NCI-H82 (cell line): ENCODE results near the gene PLCL2.

Experiments used
- DNase-seq: peaks from one replicate; lab custom pipeline; 2025; lab: John Stamatoyannopoulos, UW

Gene PLCL2

DNA sequence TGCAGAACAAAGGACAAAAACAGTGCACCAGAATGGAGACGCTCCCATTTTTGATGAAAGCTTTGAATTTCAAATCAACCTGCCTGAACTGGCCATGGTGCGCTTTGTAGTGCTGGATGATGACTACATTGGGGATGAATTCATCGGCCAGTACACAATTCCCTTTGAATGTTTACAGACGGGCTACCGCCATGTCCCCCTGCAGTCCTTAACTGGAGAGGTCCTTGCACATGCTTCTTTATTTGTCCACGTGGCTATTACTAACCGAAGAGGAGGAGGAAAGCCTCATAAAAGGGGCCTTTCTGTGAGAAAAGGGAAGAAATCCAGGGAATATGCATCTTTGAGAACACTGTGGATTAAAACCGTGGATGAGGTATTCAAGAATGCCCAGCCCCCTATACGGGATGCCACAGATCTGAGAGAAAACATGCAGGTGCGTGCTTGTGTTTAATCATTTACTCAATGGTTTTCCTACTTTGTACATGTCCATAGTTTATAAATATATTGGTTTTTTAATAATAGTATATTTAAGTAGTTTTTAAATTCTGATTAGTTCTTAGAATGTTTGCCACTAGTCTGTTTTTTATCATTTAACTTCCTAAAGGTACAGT, 127.1 kb downstream of the PLCL2 start:
- DNase-seq: no peak

DNA sequence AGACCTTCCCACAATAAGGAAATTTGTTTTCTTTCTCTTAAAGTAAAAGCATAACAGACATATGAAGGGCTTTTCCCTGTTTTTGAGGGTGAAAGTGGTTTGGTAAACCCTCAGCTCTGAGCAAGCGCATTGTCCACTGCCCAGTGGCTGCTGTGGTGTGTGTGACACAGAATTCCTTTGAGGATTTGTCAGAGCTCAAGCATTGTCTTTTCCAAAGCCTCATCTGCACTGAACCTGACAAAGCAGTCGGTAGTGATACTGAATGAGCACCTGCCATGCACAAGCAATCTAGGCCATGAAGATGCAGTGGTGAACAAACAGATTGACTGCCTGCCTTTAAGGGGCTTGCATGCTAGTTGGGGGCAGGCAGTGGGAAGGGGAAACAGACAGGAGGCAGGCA, 128.3 kb downstream of the PLCL2 start:
- peak; percentile 18 for DNase-seq

DNA sequence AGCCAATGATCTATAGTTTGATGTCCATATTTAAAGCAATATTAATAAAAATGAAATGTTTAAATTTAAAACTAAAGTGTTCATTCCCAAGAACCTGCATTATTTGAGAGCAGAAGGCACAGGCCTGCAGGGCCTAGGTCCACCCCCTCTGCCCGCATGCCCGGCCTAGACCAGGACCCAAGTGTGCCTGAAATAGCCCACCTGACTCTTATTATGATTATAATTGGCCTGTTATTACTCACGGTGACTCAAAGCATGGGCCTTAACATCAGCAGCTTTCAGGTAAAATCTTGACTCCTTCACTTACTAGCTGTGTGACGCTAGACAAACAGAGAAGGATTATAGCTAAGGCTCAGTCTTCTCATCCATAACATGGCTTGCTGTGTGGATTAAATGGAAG, 128.8 kb downstream of the PLCL2 start:
- no peak for DNase-seq

DNA sequence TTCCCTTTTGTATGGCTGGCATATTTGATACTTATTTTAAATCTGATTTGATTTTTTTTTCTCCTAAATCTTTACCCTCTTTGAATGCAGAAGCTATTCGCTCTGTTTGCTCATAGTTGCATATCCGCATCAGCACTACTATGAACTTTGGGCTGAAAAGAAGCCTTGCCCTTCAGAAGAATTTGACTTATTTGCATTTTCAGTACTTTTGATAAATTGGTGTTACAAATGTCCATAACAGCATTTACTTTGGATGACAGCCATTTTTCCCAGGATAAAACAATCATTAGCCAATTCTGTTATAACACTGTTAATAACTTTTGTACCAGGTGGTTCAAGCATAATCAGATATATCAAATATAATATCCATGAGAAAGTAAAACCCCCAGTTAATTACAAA, 129.5 kb downstream of the PLCL2 start:
- no peak for DNase-seq

DNA sequence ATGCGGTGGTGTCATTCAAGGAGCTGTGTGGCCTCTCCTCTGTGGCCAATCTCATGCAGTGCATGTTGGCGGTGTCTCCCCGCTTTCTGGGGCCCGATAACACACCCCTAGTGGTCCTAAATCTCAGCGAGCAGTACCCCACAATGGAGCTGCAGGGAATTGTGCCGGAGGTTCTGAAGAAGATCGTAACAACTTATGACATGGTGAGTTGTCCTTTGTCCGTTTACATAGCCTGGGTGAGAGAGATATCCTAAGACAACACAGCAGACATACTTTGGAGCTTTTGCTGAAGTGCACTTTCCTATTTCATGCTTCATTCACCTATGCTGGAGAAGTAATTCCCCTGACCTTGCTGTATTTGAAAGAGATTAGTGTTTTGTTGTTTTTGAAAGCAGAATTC, 130.0 kb downstream of the PLCL2 start:
- no peak for DNase-seq

DNA sequence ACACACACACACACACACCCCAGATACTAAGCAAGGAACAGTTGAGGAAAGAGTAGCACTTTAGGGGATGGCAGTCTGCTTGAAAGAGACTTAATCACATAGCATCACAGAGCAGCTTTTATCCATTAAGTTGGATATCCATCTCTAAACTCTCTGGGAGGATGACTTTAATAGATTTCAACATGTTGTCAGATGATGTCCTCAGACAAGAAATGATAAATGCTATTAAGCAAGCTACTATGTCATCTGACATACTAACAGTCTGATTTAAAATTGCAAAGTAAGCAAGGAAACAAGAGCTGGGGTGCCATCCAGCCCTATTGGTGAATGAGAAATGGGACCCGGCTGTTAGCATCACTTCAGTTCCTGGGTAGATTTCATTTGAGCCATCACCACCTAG, 136.9 kb downstream of the PLCL2 start:
- no peak for DNase-seq

DNA sequence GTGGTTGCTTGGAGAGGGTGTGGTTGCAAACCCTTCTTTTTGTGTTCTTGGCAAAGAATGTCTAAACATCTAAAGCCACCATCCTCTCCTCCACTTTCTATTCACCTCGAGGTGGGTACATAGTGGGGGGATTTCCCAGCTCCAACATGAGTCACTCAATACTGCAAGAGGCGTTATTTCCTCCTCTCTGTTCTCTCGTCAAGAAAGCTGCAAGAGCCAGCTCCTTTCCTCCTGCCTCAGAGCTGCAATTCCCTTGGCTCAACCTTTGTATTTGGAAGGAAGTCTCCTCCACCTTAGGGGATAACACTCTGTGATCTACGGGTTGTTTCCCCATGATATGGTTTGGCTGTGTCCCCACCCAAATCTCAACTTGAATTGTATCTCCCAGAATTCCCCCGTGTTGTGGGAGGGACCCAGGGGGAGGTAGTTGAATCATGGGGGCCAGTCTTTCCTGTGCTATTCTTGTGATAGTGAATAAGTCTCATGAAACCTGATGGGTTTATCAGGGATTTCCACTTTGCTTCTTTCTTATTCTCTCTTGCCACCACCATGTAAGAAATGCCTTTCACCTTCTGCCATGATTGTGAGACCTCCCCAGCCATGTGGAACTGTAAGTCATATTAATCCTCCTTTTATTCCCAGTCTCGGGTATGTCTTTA, 138.4 kb downstream of the PLCL2 start:
- DNase-seq: no peak

DNA sequence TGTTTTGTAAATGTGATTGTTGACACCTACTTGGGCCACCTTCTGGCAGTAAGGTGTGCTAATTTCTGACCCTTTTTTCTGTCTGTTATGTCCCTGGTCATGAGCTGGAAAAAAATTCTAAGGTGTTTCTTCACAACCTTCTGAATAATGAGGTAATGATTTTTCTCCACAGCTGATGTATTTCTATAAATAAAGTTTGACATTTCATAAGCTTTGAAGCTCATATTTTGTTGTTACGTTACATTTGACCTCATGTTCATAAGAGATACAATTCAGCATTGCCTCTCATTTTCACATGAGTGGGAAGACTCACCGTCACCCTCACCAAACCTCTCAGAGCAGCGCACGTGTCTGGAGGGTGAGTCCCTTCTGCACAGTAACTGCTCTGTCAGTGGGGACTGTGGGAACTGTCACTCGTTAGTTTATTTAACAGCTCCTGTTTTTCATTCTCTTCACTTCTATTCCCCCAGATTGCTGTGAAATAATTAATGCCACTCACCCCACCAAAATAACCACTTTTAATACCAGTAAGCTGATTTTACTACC, 140.9 kb downstream of the PLCL2 start:
- peak; percentile 57 for DNase-seq

DNA sequence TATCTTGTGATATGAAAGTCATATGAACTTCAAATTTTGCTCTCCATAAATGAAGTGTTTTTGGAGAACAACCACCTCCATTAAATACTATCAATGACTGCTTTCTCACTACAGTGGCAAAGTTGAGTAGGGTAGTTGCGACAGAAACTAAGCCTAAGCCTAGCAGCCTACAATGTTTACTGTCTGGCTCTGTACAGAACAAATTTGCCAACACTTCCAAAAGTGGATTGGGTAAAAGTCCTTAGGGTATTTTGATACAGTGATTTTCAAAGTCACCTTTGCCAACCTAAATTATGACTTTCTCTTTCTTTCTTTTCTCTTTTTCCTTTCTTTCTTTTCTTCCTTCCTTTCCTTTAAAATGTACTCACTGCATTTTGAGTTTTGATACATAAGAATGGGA, 142.6 kb downstream of the PLCL2 start:
- DNase-seq: no peak

DNA sequence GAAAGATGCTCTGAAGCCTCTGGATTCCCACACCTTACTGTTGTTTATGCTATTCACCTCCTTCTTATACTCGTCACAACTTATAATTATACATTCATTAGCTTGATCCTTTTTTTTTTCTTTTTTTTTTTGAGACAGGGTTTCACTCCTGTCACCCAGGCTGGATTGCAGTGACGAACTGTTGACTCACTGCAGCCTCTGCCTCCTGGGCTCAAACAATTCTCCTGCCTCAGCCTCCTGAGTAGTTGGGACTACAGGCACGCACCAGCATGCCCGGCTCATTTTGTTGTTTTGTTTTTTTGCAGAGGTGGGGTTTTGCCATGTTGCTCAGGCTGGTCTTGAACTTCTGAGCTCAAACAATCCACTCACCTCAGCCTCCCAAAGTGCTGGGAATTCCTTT, 143.6 kb downstream of the PLCL2 start:
- DNase-seq: no peak

DNA sequence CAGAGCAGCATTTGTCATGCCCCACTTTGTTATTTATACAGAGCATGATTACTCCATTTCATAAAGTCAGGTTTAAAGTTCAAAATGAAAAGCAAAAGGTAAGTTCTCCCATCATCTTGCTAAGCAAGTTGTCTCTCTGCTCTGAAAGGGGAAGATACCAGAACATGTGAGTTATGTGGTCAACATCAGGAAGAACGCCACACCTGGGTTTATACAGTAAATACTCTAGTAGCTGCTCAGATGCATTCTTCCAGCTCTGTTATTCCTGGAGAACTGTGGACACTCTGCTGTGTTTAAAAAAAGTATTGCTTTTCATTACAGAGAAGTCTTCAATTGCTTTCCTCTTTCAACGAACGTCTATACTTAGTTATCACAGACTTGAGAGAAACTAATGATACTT, 145.7 kb downstream of the PLCL2 start:
- no peak for DNase-seq

DNA sequence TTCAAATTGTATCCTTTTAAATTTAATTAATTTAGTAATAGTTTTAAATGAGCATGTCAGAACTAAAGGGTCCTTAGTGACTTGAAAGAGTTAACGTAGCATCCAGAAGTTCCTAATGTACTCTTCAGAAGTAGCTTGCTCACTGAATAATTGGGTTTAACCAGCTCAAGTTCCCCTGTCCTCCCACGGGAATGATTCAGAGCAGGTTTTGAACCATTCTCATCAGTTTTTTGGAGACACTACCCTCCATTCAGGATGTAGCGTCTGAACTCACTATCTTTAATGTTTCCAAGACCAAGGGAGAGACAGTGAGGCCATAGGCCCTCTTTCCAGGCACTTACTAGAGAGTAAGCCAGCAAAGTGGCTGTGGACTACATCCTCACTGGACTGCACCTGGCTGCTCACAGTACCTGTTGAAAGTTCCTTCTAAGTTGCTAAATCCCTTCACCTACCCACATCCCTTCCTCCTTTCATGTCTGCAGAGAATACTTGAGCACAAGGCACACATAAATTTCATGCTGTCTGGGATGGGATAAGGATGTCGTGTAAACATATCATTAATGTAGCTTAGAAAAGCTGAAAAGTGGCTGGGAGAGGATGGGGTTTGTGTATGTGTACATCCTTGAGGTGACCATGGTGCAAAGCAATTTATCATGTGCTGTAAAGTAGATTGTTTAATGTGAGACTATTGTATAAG, 146.3 kb downstream of the PLCL2 start:
- DNase-seq: peak; percentile 6

DNA sequence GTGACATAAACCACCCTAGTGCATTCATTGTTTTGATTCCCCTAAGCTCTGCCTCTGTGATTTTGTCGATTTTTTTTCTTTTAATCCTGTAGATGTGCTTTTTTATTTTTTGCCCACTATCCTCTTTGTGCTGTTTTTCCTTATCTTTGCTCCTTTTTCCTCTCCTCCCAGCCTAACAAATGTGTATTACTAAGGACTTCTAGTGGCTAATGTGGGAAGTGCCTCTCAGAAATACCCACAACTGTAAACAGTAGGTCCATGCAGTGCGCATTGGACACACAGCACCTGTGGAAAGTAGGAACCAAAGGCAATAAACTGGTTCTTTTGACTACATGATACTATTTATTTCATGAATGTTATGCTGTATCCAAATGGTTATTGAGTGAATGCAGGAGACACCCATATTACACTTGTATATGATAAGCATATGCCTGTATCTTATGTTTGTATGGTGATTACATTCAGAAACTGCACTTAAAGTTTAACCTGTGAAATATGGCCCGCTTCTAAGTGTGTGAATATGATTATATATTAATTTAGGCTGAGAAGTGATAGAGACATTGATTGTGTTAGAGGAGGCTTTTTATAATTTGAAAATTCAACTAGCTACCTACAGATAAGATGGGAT, 147.8 kb downstream of the PLCL2 start:
- peak; percentile 39 for DNase-seq

DNA sequence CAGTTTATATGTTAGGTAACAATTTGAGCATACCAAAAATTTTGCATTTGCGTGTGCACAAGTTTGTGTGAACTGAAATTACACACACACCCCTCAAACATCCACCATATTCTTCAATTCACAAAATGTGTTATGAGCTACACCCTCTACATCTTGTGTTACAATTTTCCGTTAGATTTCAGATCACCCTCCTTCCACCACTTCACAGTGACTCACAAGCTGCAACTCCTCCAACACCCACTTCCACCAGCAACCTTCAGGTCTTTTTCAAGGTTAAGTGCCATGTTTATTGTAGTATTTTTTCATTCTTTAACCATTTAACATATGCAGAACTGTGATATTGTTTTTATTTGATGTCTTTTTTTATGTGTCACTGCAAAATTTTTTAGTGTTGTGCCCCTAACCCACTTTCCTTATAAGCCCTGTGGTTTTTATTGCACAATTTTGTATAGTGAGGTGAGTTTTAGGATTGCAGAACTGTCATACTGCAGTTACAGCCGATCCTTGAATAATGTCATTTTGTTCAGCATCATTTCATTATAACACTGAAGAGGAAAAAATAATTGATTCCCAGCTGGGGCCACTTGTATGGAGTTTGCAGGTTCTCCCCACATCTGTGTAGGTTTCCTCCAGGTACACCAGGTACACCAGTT, 148.9 kb downstream of the PLCL2 start:
- no peak for DNase-seq

DNA sequence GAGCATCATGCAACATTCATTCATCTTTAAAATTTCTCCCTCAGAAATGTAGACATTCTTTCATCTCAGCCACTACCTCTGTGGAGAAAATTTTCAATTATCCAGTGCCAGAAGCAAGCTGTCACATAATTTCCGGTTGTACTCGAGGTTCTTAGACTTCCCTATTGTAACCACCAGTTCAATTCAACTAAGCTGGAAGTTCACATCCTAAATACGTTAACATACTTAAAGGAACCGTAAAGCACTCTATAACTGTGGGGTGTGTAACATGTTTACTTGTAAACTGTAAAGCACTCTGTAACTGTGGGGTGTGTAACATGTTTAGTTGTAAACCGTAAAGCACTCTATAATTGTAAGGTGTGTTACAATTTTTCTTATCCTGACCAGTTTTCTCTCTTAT, 150.3 kb downstream of the PLCL2 start:
- no peak for DNase-seq

DNA sequence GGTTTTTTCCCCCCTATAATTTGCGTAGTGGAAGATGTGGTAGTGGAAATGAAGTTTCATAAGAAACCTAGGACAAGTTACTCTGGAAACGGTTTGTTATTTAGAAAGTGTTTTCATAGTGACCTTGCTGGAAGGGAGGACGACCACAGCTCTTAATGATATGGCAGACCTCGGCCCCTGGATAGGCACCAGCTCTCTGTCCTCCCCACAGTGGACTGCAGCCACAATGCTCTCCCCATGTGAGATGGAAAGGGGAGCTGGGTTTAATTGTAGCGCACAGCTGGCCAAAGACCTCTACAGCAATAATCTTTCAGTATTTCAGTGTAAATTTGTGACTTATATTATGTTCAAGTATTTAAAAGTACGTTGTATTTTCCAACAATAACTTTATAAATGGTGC, 151.2 kb downstream of the PLCL2 start:
- DNase-seq: no peak

DNA sequence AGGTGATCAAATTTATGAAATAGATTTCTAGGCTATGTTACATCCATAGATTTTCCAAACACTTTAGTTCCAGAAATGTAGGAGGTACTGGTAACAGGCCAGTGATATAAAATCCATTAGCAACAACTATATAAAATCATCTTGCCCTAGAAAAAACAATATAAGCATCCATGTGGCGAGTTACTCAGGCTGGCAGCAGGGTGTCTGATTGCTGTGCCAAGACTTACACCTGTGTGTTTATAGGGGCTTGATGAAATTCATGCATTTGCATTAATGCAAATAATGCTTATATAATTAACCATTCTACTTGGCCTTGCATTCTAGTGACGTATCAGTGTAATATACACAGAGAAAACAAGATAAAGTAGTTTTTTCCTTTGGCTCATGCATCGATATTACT, 153.4 kb downstream of the PLCL2 start:
- no peak for DNase-seq

DNA sequence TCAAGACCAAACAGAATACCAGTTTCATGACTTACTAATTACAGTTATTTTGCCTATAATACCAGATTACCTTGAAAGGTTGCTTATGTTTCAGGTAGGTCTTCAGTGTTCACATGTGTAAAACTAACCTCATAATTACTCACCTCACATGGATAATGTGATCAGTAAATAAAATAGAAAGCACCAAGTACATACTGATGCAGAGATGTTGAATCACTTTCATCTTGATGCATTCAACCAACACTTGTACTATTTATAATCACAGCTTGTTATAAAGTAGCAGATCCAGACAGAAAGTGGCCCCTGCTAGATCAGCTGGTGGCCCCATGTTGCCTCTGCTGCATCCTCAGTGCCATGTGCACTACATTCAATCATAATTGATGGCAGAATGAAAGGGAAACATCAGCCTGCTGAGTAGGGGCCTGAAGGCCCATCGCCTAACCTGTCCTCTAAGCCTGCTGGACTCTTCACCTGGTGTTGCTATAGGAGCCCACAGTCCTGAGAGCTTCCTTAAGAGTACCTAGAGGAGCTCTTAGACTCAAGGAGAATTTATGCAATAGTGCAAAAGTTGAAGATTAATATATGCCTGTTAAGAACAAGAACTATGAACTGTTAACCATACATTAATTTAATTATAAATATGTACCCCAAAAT, 154.3 kb downstream of the PLCL2 start:
- no peak for DNase-seq

DNA sequence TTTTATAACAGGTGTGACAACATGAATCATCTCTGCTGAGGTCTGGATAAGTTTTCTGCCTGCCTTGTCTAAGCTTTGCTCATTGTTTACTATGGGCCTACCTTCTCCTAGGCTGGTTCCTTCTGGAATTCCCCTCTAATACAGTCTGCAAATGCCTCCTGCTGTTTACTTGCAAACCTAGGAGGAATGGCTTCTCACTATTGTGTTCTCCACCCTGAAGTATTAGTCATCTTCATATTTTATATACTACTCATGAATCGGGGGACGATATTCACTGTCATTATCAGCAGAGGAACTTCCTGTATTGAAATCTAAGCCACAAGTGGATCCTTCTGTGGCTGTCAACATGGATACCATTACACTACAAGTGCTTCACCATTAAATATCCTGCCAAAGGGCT, 154.8 kb downstream of the PLCL2 start:
- DNase-seq: no peak

DNA sequence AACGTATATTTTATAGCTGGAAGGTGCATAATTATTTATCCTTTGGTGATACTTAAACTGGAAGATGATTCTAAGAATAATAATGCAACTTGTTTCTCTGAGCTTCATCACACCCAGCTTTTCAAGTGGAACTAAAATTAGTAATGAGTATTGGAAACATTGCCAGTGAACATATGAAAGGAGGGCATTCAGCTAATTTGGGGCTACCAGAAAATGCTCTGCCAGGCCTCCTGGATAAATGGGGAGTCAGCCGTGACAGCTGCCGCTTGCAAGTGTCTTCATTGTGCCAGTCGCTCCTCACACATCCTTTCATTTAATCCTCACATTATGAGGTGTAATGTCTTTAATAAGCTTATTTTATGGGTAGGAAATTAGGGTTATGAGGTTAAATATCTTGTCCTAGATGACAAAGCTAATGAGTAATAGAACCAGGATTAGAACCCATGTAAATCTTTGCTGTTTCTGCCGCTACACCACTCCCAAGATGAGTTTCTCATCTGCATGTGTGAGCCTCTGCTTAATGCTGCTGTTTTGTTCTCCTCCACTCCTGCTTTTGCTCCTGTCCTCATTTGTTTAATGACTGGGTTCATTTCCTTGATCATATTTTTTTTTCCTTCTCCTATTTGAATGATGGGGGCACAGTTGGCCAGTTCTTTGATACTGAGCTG, 155.7 kb downstream of the PLCL2 start:
- DNase-seq: peak; percentile 31

DNA sequence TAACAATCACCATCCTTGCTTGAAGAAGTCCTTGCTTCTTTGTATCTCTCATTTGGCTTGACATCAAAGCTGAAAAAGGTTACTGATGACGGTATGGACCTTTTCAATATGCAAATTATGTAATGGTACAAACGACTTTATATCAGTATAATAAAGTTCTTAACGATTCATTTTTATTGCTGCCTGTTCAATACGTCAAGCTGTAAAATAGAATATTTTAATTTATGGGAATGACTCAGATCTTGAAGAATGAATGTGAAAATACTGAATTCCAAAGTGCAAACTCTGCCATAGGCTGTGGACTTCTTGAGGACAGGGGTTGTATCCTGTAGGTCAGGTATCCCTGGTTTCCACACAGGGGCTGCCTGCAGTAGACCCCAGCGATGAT, 156.2 kb downstream of the PLCL2 start:
- DNase-seq: no peak
